ENCODE data around the gene DENND2C.

The DENND2C gene

DNA sequence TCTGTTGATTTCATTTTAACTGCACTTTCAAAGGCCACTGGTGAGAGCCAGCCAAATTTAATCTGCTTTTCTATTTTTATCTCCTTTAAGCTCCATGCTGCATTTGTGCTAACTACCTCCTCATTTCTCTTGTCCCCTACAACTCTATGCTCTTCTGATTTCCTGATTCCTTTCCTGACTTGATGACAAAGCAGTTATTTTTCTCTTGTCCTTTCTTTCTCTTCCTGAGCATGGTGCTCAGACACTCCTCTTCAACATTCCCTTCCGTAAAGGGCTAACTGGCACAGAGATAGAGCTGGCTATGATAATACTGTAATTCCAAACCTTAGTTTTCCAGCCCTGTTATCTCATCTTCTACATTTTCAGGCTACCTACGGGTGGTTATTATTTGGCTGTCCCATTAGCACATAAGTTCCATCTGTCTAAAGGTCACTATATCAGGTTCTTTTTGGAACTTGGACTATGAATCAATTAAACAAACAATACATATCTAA, 81.6 kb downstream of the DENND2C start:
- no peak overlapping the region for H3K4me3 ChIP-seq (ENCODE audit: low read length)
- H2AFZ ChIP-seq (ENCODE audit: low read length) = no peak overlapping the region
- no peaks in the 10 kb centered on the region for H3K4me1 ChIP-seq (ENCODE audit: low read length)
- no peaks in the 10 kb centered on the region for H3K27me3 ChIP-seq (replicated peaks; ENCODE audit: insufficient read depth, low read length)
- H3K27ac ChIP-seq (ENCODE audit: low read length) = no peak overlapping the region
- TF ChIP-seq, protein P1, sequence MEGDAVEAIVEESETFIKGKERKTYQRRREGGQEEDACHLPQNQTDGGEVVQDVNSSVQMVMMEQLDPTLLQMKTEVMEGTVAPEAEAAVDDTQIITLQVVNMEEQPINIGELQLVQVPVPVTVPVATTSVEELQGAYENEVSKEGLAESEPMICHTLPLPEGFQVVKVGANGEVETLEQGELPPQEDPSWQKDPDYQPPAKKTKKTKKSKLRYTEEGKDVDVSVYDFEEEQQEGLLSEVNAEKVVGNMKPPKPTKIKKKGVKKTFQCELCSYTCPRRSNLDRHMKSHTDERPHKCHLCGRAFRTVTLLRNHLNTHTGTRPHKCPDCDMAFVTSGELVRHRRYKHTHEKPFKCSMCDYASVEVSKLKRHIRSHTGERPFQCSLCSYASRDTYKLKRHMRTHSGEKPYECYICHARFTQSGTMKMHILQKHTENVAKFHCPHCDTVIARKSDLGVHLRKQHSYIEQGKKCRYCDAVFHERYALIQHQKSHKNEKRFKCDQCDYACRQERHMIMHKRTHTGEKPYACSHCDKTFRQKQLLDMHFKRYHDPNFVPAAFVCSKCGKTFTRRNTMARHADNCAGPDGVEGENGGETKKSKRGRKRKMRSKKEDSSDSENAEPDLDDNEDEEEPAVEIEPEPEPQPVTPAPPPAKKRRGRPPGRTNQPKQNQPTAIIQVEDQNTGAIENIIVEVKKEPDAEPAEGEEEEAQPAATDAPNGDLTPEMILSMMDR (IDR thresholded peaks at IDR 0.05; ENCODE audit: low read length) = no peak
- TF ChIP-seq EZH2phosphoT487 (IDR thresholded peaks at IDR 0.05; ENCODE audit: low read length) (no peak), EZH2 (optimal IDR thresholded peaks at IDR 0.05; ENCODE audit: low read depth, low read length) (no peak)
- H3F3A ChIP-seq (ENCODE audit: insufficient read depth, low read length) = no peaks in the 10 kb centered on the region
- DNase-seq = no peak
- H3K4me2 ChIP-seq (ENCODE audit: low read depth, low read length) = no peak overlapping the region
- H3K79me2 ChIP-seq (ENCODE audit: low read length) = no peaks in the 10 kb centered on the region
- H3K9me2 ChIP-seq (replicated peaks; ENCODE audit: insufficient read depth, low read length) = no peaks in the 10 kb centered on the region
- H3K9ac ChIP-seq (ENCODE audit: low read length) = no peak overlapping the region
- no peaks in the 10 kb centered on the region for H3K9me3 ChIP-seq (replicated peaks; ENCODE audit: insufficient read depth, low read length)
- no peaks in the 10 kb centered on the region; the same call in 1 of the 2 replicates for H3K36me3 ChIP-seq (replicated peaks; ENCODE audit: insufficient read depth, low read length)
- H4K20me1 ChIP-seq (ENCODE audit: insufficient read depth, low read length) = no peaks in the 10 kb centered on the region

DNA sequence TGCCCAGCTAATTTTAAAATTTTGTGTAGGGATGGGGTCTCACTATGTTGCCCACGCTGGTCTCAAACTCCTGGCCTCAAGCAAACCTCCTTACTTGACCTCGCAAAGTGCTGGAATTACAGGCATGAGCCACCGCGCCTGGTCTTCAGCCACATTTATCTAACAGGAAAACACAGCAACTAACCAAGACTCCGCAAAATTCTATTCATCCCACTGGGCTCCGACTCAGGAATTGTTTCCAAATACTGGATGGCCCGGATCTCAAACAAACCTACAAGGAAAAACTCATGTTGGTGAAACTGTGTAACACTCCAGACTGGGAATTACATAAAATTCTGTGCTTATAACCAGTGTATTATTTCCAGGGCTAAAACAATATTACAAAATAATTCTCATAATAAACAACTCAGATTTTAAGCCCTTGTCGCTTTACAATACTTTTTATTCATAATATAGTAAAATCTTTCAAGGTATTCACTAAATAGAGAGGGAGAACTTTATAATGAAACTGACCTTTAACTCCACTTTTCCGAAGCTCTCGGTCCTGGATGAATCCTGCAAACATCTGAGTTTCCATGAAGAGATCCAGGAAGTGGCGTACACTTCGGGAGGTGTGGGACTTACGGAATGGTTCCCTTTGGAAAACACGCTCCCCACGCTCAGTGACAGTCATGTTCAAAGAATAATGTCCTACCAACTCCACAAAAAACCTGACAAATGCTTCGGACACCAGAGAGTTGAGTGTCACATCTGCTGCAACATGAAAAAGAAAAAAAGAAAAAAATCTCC, 82.5 kb downstream of the DENND2C start:
- Histone ChIP-seq H3K4me1 (ENCODE audit: low read length) (no peaks in the 10 kb centered on the region), H3F3A (ENCODE audit: insufficient read depth, low read length) (no peaks in the 10 kb centered on the region), H3K9me2 (replicated peaks; ENCODE audit: insufficient read depth, low read length) (no peaks in the 10 kb centered on the region), H2AFZ (ENCODE audit: low read length) (no peak overlapping the region), H3K79me2 (ENCODE audit: low read length) (no peaks in the 10 kb centered on the region), H3K27me3 (replicated peaks; ENCODE audit: insufficient read depth, low read length) (no peaks in the 10 kb centered on the region), H3K9ac (ENCODE audit: low read length) (no peak overlapping the region), H3K9me3 (replicated peaks; ENCODE audit: insufficient read depth, low read length) (no peaks in the 10 kb centered on the region), H3K27ac (ENCODE audit: low read length) (no peak overlapping the region), H3K4me3 (ENCODE audit: low read length) (no peak overlapping the region), H4K20me1 (ENCODE audit: insufficient read depth, low read length) (no peaks in the 10 kb centered on the region), H3K4me2 (ENCODE audit: low read depth, low read length) (no peak overlapping the region), H3K36me3 (replicated peaks; ENCODE audit: insufficient read depth, low read length) (no peaks in the 10 kb centered on the region; the same call in 1 of the 2 replicates)
- DNase-seq = no peak
- TF ChIP-seq EZH2phosphoT487 (IDR thresholded peaks at IDR 0.05; ENCODE audit: low read length) (no peak), EZH2 (optimal IDR thresholded peaks at IDR 0.05; ENCODE audit: low read depth, low read length) (no peak)
- TF ChIP-seq, protein P1 (IDR thresholded peaks at IDR 0.05; ENCODE audit: low read length) = no peak

DNA sequence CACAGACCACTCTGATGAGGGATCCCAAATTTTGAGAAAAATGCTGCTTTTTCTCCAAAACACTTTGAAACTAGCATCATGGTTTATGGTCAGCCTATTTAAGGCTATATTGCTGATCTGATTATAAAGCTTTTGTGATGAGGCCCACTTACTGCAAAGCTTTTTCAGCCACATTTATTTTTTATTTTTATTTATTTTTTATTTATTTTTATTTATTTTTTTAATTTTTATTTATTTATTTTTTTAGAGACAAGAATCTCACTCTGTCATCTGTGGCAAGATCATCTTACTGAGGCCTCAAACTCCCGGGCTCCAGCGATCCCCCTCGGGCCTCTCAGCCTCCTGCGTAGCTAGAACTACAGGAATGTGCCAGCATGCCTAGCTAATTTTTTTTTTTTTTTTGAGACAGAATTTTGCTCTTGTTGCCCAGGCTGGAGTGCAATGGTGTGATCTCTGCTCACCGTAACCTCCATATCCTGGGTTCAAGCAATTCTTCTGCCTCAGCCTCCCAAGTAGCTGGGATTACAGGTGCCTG, 83.3 kb downstream of the DENND2C start:
- no peak overlapping the region for H3K4me2 ChIP-seq (ENCODE audit: low read depth, low read length)
- no peak overlapping the region for H3K27ac ChIP-seq (ENCODE audit: low read length)
- H4K20me1 ChIP-seq (ENCODE audit: insufficient read depth, low read length) = no peaks in the 10 kb centered on the region
- no peak overlapping the region for H3K9ac ChIP-seq (ENCODE audit: low read length)
- H3K4me3 ChIP-seq (ENCODE audit: low read length) = no peak overlapping the region
- TF ChIP-seq, protein P1 (IDR thresholded peaks at IDR 0.05; ENCODE audit: low read length) = no peak
- TF ChIP-seq EZH2 (optimal IDR thresholded peaks at IDR 0.05; ENCODE audit: low read depth, low read length) (no peak), EZH2phosphoT487 (IDR thresholded peaks at IDR 0.05; ENCODE audit: low read length) (no peak)
- no peaks in the 10 kb centered on the region for H3F3A ChIP-seq (ENCODE audit: insufficient read depth, low read length)
- no peaks in the 10 kb centered on the region for H3K9me2 ChIP-seq (replicated peaks; ENCODE audit: insufficient read depth, low read length)
- H3K27me3 ChIP-seq (replicated peaks; ENCODE audit: insufficient read depth, low read length) = no peaks in the 10 kb centered on the region
- H2AFZ ChIP-seq (ENCODE audit: low read length) = no peak overlapping the region
- H3K9me3 ChIP-seq (replicated peaks; ENCODE audit: insufficient read depth, low read length) = no peaks in the 10 kb centered on the region
- H3K79me2 ChIP-seq (ENCODE audit: low read length) = no peaks in the 10 kb centered on the region
- no peak for DNase-seq
- H3K4me1 ChIP-seq (ENCODE audit: low read length) = no peaks in the 10 kb centered on the region
- H3K36me3 ChIP-seq (replicated peaks; ENCODE audit: insufficient read depth, low read length) = no peaks in the 10 kb centered on the region; the same call in 1 of the 2 replicates

Data from MM.1S (cell line).